ENCODE measurements around the gene CPSF7.

The CPSF7 gene

GRCh38 chr11:61413496-61413895 lies 16.3 kb downstream of the CPSF7 start:
- Histone ChIP-seq H2AFZ (ENCODE audit: low read length, unreplicated experiment) (no peak overlapping the region), H3K36me3 (ENCODE audit: insufficient read depth, low read length) (peaks cover 46% of the 10 kb centered on the region), H3K79me2 (ENCODE audit: control insufficient read depth, insufficient read depth, low read length, unreplicated experiment) (peaks cover 20% of the 10 kb centered on the region), H3K27ac (ENCODE audit: low read depth, low read length) (peak overlapping the region; percentile 49), H3K27me3 (ENCODE audit: insufficient read depth, low read length) (no peaks in the 10 kb centered on the region), H3K4me1 (ENCODE audit: control insufficient read depth, insufficient read depth, low read length, unreplicated experiment) (peaks cover 14% of the 10 kb centered on the region), H3K4me3 (ENCODE audit: low read depth, low read length) (no peak overlapping the region)

- Histone ChIP-seq H3K27me3 (ENCODE audit: insufficient read depth, low read length) (no peaks in the 10 kb centered on the region), H3K36me3 (ENCODE audit: insufficient read depth, low read length) (peaks cover 46% of the 10 kb centered on the region), H2AFZ (ENCODE audit: low read length, unreplicated experiment) (no peak overlapping the region), H3K4me1 (ENCODE audit: control insufficient read depth, insufficient read depth, low read length, unreplicated experiment) (no peaks in the 10 kb centered on the region), H3K4me3 (ENCODE audit: low read depth, low read length) (no peak overlapping the region), H3K27ac (ENCODE audit: low read depth, low read length) (no peak overlapping the region), H3K79me2 (ENCODE audit: control insufficient read depth, insufficient read depth, low read length, unreplicated experiment) (peaks cover 4% of the 10 kb centered on the region)
These were observed 18.2 kb downstream of the CPSF7 start for GRCh38 chr11:61411589-61411988.

- H3K79me2 ChIP-seq (ENCODE audit: control insufficient read depth, insufficient read depth, low read length, unreplicated experiment), result peaks cover 4% of the 10 kb centered on the region
- no peaks in the 10 kb centered on the region for H3K4me1 ChIP-seq (ENCODE audit: control insufficient read depth, insufficient read depth, low read length, unreplicated experiment)
- H2AFZ ChIP-seq (ENCODE audit: low read length, unreplicated experiment), result no peak overlapping the region
- H3K27me3 ChIP-seq (ENCODE audit: insufficient read depth, low read length), result no peaks in the 10 kb centered on the region
- peaks cover 43% of the 10 kb centered on the region for H3K36me3 ChIP-seq (ENCODE audit: insufficient read depth, low read length)
- H3K27ac ChIP-seq (ENCODE audit: low read depth, low read length), result no peak overlapping the region
- H3K4me3 ChIP-seq (ENCODE audit: low read depth, low read length), result no peak overlapping the region
These were observed 22.6 kb downstream of the CPSF7 start for GRCh38 chr11:61406991-61407728.

GRCh38 chr11:61406067-61406466 lies 23.7 kb downstream of the CPSF7 start:
- Histone ChIP-seq H3K4me1 (ENCODE audit: control insufficient read depth, insufficient read depth, low read length, unreplicated experiment) (no peaks in the 10 kb centered on the region), H3K4me3 (ENCODE audit: low read depth, low read length) (no peak overlapping the region), H3K79me2 (ENCODE audit: control insufficient read depth, insufficient read depth, low read length, unreplicated experiment) (no peaks in the 10 kb centered on the region), H3K36me3 (ENCODE audit: insufficient read depth, low read length) (peaks cover 33% of the 10 kb centered on the region), H3K27ac (ENCODE audit: low read depth, low read length) (no peak overlapping the region), H3K27me3 (ENCODE audit: insufficient read depth, low read length) (no peaks in the 10 kb centered on the region), H2AFZ (ENCODE audit: low read length, unreplicated experiment) (no peak overlapping the region)

GRCh38 chr11:61404641-61405040 lies 25.1 kb downstream of the CPSF7 start:
- Histone ChIP-seq H3K4me1 (ENCODE audit: control insufficient read depth, insufficient read depth, low read length, unreplicated experiment) (no peaks in the 10 kb centered on the region), H3K36me3 (ENCODE audit: insufficient read depth, low read length) (peaks cover 26% of the 10 kb centered on the region), H3K79me2 (ENCODE audit: control insufficient read depth, insufficient read depth, low read length, unreplicated experiment) (no peaks in the 10 kb centered on the region), H3K27me3 (ENCODE audit: insufficient read depth, low read length) (no peaks in the 10 kb centered on the region), H3K27ac (ENCODE audit: low read depth, low read length) (no peak overlapping the region), H2AFZ (ENCODE audit: low read length, unreplicated experiment) (no peak overlapping the region), H3K4me3 (ENCODE audit: low read depth, low read length) (no peak overlapping the region)

GRCh38 chr11:61404103-61404502 lies 25.7 kb downstream of the CPSF7 start:
- H3K4me1 ChIP-seq (ENCODE audit: control insufficient read depth, insufficient read depth, low read length, unreplicated experiment), result no peaks in the 10 kb centered on the region
- no peak overlapping the region for H2AFZ ChIP-seq (ENCODE audit: low read length, unreplicated experiment)
- H3K36me3 ChIP-seq (ENCODE audit: insufficient read depth, low read length), result peaks cover 26% of the 10 kb centered on the region
- H3K27me3 ChIP-seq (ENCODE audit: insufficient read depth, low read length), result no peaks in the 10 kb centered on the region
- no peak overlapping the region for H3K4me3 ChIP-seq (ENCODE audit: low read depth, low read length)
- H3K79me2 ChIP-seq (ENCODE audit: control insufficient read depth, insufficient read depth, low read length, unreplicated experiment), result no peaks in the 10 kb centered on the region
- H3K27ac ChIP-seq (ENCODE audit: low read depth, low read length), result no peak overlapping the region

GRCh38 chr11:61403658-61404057 lies 26.1 kb downstream of the CPSF7 start:
- Histone ChIP-seq H3K27me3 (ENCODE audit: insufficient read depth, low read length) (no peaks in the 10 kb centered on the region), H2AFZ (ENCODE audit: low read length, unreplicated experiment) (no peak overlapping the region), H3K27ac (ENCODE audit: low read depth, low read length) (no peak overlapping the region), H3K4me1 (ENCODE audit: control insufficient read depth, insufficient read depth, low read length, unreplicated experiment) (no peaks in the 10 kb centered on the region), H3K79me2 (ENCODE audit: control insufficient read depth, insufficient read depth, low read length, unreplicated experiment) (no peaks in the 10 kb centered on the region), H3K4me3 (ENCODE audit: low read depth, low read length) (no peak overlapping the region), H3K36me3 (ENCODE audit: insufficient read depth, low read length) (peaks cover 24% of the 10 kb centered on the region)

- no peaks in the 10 kb centered on the region for H3K4me1 ChIP-seq (ENCODE audit: control insufficient read depth, insufficient read depth, low read length, unreplicated experiment)
- peaks cover 19% of the 10 kb centered on the region; the same call in 1 of the 2 replicates for H3K36me3 ChIP-seq (ENCODE audit: insufficient read depth, low read length)
- no peaks in the 10 kb centered on the region for H3K79me2 ChIP-seq (ENCODE audit: control insufficient read depth, insufficient read depth, low read length, unreplicated experiment)
- no peak overlapping the region for H3K4me3 ChIP-seq (ENCODE audit: low read depth, low read length)
- no peak overlapping the region for H2AFZ ChIP-seq (ENCODE audit: low read length, unreplicated experiment)
- H3K27me3 ChIP-seq (ENCODE audit: insufficient read depth, low read length), result no peaks in the 10 kb centered on the region
- no peak overlapping the region for H3K27ac ChIP-seq (ENCODE audit: low read depth, low read length)
These were observed 28.2 kb downstream of the CPSF7 start for GRCh38 chr11:61401573-61401972.

GRCh38 chr11:61401173-61401572 lies 28.6 kb downstream of the CPSF7 start:
- H3K27me3 ChIP-seq (ENCODE audit: insufficient read depth, low read length), result no peaks in the 10 kb centered on the region
- peaks cover 17% of the 10 kb centered on the region; the same call in 1 of the 2 replicates for H3K36me3 ChIP-seq (ENCODE audit: insufficient read depth, low read length)
- no peak overlapping the region for H3K27ac ChIP-seq (ENCODE audit: low read depth, low read length)
- H3K4me3 ChIP-seq (ENCODE audit: low read depth, low read length), result no peak overlapping the region
- H3K4me1 ChIP-seq (ENCODE audit: control insufficient read depth, insufficient read depth, low read length, unreplicated experiment), result no peaks in the 10 kb centered on the region
- no peaks in the 10 kb centered on the region for H3K79me2 ChIP-seq (ENCODE audit: control insufficient read depth, insufficient read depth, low read length, unreplicated experiment)
- H2AFZ ChIP-seq (ENCODE audit: low read length, unreplicated experiment), result no peak overlapping the region

GRCh38 chr11:61392981-61393595 lies 36.7 kb downstream of the CPSF7 start:
- Histone ChIP-seq H3K27ac (ENCODE audit: low read depth, low read length) (no peak overlapping the region), H3K4me1 (ENCODE audit: control insufficient read depth, insufficient read depth, low read length, unreplicated experiment) (peaks cover 4% of the 10 kb centered on the region), H3K36me3 (ENCODE audit: insufficient read depth, low read length) (peaks cover 3% of the 10 kb centered on the region; the same call in 1 of the 2 replicates), H3K27me3 (ENCODE audit: insufficient read depth, low read length) (no peaks in the 10 kb centered on the region), H3K4me3 (ENCODE audit: low read depth, low read length) (peak overlapping the region; percentile 92), H3K79me2 (ENCODE audit: control insufficient read depth, insufficient read depth, low read length, unreplicated experiment) (no peaks in the 10 kb centered on the region), H2AFZ (ENCODE audit: low read length, unreplicated experiment) (peak overlapping the region; percentile 99)

- Histone ChIP-seq H3K4me1 (ENCODE audit: control insufficient read depth, insufficient read depth, low read length, unreplicated experiment) (peaks cover 4% of the 10 kb centered on the region), H3K27ac (ENCODE audit: low read depth, low read length) (no peak overlapping the region), H3K4me3 (ENCODE audit: low read depth, low read length) (no peak overlapping the region), H3K27me3 (ENCODE audit: insufficient read depth, low read length) (no peaks in the 10 kb centered on the region), H3K79me2 (ENCODE audit: control insufficient read depth, insufficient read depth, low read length, unreplicated experiment) (no peaks in the 10 kb centered on the region), H3K36me3 (ENCODE audit: insufficient read depth, low read length) (no peaks in the 10 kb centered on the region), H2AFZ (ENCODE audit: low read length, unreplicated experiment) (no peak overlapping the region)
These were observed 39.6 kb downstream of the CPSF7 start for GRCh38 chr11:61390161-61390560.

Measured in ACC112 (cell line).